ENCODE data around the gene DCX.

The DCX gene

GRCh38 chrX:111411983-111412382 is at the start of gene DCX:
DCX (minus strand) TSS chrX:111412192; CDS start chrX:111410398, 1,794 bp downstream.
- no peak for DNase-seq

- DNase-seq: no peak
Measured at GRCh38 chrX:111460607-111461006, 48.6 kb upstream of the DCX start.

- DNase-seq: no peak
Measured at GRCh38 chrX:111447298-111447697, 35.3 kb upstream of the DCX start.

GRCh38 chrX:111445485-111445884 is 33.5 kb upstream of the DCX start:
- DNase-seq: no peak

- DNase-seq: no peak
Measured at GRCh38 chrX:111444881-111445280, 32.9 kb upstream of the DCX start.

- DNase-seq: no peak
Measured at GRCh38 chrX:111443946-111444345, 32.0 kb upstream of the DCX start.

GRCh38 chrX:111442791-111443190 is 30.8 kb upstream of the DCX start:
- no peak for DNase-seq

GRCh38 chrX:111435469-111435868 is 23.5 kb upstream of the DCX start:
- DNase-seq: no peak

- DNase-seq: no peak
Measured at GRCh38 chrX:111431001-111431400, 19.0 kb upstream of the DCX start.

GRCh38 chrX:111411557-111411956 is 435 bp downstream of the DCX start:
- DNase-seq: no peak

- no peak for DNase-seq
Measured at GRCh38 chrX:111410590-111411078, 1.4 kb downstream of the DCX start.

- no peak for DNase-seq
Measured at GRCh38 chrX:111409326-111409725, 2.7 kb downstream of the DCX start.

GRCh38 chrX:111407948-111408347 is 4.0 kb downstream of the DCX start:
- DNase-seq: no peak

- DNase-seq: no peak
Measured at GRCh38 chrX:111402344-111402743, 9.6 kb downstream of the DCX start.

GRCh38 chrX:111395149-111395548 is 16.8 kb downstream of the DCX start:
- no peak for DNase-seq

GRCh38 chrX:111394569-111394968 is 17.4 kb downstream of the DCX start:
- no peak for DNase-seq

- no peak for DNase-seq
Measured at GRCh38 chrX:111387470-111388070, 24.4 kb downstream of the DCX start.

GRCh38 chrX:111386615-111387233 is 25.3 kb downstream of the DCX start:
- no peak for DNase-seq

- no peak for DNase-seq
Measured at GRCh38 chrX:111386077-111386476, 25.9 kb downstream of the DCX start.

GRCh38 chrX:111382277-111382676 is 29.7 kb downstream of the DCX start:
- DNase-seq: no peak

GRCh38 chrX:111376897-111377578 is 35.0 kb downstream of the DCX start:
- no peak for DNase-seq

- no peak for DNase-seq
Measured at GRCh38 chrX:111376486-111376885, 35.5 kb downstream of the DCX start.

GRCh38 chrX:111375747-111376146 is 36.2 kb downstream of the DCX start:
- DNase-seq: no peak

- no peak for DNase-seq
Measured at GRCh38 chrX:111372086-111372485, 39.9 kb downstream of the DCX start.
